Testis (tissue), 2 donors: Measurements from ENCODE around the gene ITGA11.

Source experiments
- POLR2A ChIP-seq: fragments of 450-650 bp; IDR thresholded peaks from one replicate; pipeline ENCODE4 v1.6.1; 2017; ENCODE audit warnings: antibody characterized with exemption, mild to moderate bottlenecking, moderate library complexity
- TF ChIP-seq, protein P1 (sequence below), 3 experiments: fragments of 450-650 bp in 2 of 3; fragments of 200-600 bp in 1 of 3; sonication (generic) in 1 of 3; IDR thresholded peaks; one replicate each; pipeline ENCODE4 v1.5.1; 2016 to 2019; ENCODE audit warnings: antibody characterized with exemption in 3 of 3, mild to moderate bottlenecking in 2 of 3, moderate library complexity in 1 of 3

DNA sequence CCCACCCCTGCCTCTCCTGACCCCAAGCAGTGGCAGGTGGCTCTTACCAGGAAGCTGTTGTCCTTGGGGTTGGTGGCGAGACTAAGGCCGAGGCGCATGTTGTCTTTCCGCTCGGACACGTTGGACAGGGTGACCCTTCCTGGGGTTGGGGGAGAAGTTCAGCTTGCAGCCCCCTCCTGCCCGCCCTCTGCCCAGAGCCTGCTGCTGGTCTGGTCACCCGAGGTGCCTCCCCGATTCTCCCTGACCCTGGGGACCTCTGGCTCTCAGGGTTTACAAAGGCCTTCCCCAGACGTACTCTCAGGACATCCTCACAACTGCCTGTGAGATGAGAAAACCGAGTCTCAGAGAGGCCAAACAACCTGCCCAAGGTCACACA, 67.3 kb downstream of the ITGA11 start:
- TF ChIP-seq, protein P1, sequence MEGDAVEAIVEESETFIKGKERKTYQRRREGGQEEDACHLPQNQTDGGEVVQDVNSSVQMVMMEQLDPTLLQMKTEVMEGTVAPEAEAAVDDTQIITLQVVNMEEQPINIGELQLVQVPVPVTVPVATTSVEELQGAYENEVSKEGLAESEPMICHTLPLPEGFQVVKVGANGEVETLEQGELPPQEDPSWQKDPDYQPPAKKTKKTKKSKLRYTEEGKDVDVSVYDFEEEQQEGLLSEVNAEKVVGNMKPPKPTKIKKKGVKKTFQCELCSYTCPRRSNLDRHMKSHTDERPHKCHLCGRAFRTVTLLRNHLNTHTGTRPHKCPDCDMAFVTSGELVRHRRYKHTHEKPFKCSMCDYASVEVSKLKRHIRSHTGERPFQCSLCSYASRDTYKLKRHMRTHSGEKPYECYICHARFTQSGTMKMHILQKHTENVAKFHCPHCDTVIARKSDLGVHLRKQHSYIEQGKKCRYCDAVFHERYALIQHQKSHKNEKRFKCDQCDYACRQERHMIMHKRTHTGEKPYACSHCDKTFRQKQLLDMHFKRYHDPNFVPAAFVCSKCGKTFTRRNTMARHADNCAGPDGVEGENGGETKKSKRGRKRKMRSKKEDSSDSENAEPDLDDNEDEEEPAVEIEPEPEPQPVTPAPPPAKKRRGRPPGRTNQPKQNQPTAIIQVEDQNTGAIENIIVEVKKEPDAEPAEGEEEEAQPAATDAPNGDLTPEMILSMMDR (IDR thresholded peaks at IDR 0.05): no peak
- no peak for TF ChIP-seq POLR2A
